ENCODE data around the gene SNX18. TPM values are rescaled to one million over a fixed set of nuclear protein-coding genes. Genes with fewer than 3 reads are reported as not detected.

Gene SNX18
- total and polyA plus RNA-seq, 2 of the 4 experiments (the other 2 are of a cell fraction) = 31.2 to 50.0 TPM

GRCh38 chr5:54579591-54580295 lies 62.2 kb downstream of the SNX18 start:
- Histone ChIP-seq H3K9me3 (ENCODE audit: control insufficient read depth, insufficient read depth, low read length) (no peaks in the 10 kb centered on the region), H3K56ac (ENCODE audit: extremely low read depth, insufficient read depth, low read length) (no peak overlapping the region), H4K5ac (ENCODE audit: low read depth, low read length) (0 out of 2 replicates have a peak overlapping the region, but pooled peaks have one; percentile 30), H3K27ac (ENCODE audit: insufficient read depth, low read length) (peak overlapping the region; percentile 17; the same call in 1 of the 2 replicates), H2AFZ (replicated peaks; ENCODE audit: low read length, poor library complexity) (no peak overlapping the region), H3K14ac (replicated peaks; ENCODE audit: low read depth, low read length) (peak overlapping the region; percentile 11), H3K9ac (ENCODE audit: low read depth, low read length) (no peak overlapping the region), H3K18ac (ENCODE audit: low read depth, low read length) (peak overlapping the region; percentile 86), H3K4ac (ENCODE audit: low read depth, low read length) (peak overlapping the region; percentile 17; the same call in 1 of the 2 replicates), H4K91ac (ENCODE audit: insufficient read depth, low read depth, low read length) (no peak overlapping the region), H3K79me1 (ENCODE audit: low read depth in 1 of 2, low read length in 2 of 2) (0 out of 4 replicates have a peak, but pooled peaks cover 0 to 6% of the 10 kb centered on the region in 2 experiments), H2BK20ac (ENCODE audit: low read depth, low read length) (0 out of 2 replicates have a peak overlapping the region, but pooled peaks have one; percentile 1), H2BK15ac (ENCODE audit: low read depth, low read length) (no peak overlapping the region), H4K20me1 (ENCODE audit: insufficient read depth, low read length) (no peaks in the 10 kb centered on the region), H3K9me1 (ENCODE audit: insufficient read depth, low read length) (peaks cover 7% of the 10 kb centered on the region), H2BK120ac (ENCODE audit: low read depth, low read length) (peak overlapping the region; percentile 30; the same call in 1 of the 2 replicates), H4K8ac (ENCODE audit: low read depth in 2 of 2, low read length in 2 of 2) (0 out of 4 replicates have a peak overlapping the region, but pooled peaks of 1 of the 2 experiments have one; percentile 20), H3K4me1 (ENCODE audit: control insufficient read depth, insufficient read depth, low read length) (peaks cover 16% of the 10 kb centered on the region), H3K27me3 (ENCODE audit: control insufficient read depth, insufficient read depth, low read length) (no peaks in the 10 kb centered on the region), H2BK5ac (ENCODE audit: low read depth, low read length, poor library complexity, severe bottlenecking) (peak overlapping the region; percentile 67), H3K23ac (ENCODE audit: low read depth, low read length) (peak overlapping the region; percentile 0; the same call in 1 of the 2 replicates), H3K4me2 (ENCODE audit: low read depth, low read length) (peak overlapping the region; percentile 40; the same call in 1 of the 2 replicates), H3K36me3 (ENCODE audit: control insufficient read depth, insufficient read depth, low read length) (no peaks in the 10 kb centered on the region), H3K4me3 (ENCODE audit: insufficient read depth, low read depth, low read length) (no peak overlapping the region), H2AK5ac (ENCODE audit: low read depth, low read length) (no peak overlapping the region), H2AK9ac (replicated peaks; ENCODE audit: low read depth, low read length, poor library complexity) (no peak overlapping the region)
- intact Hi-C loops (cut with micrococcal nuclease) = no loop called here
- DNase-seq = peak; percentile 36
- ChIA-PET POLR2A (ENCODE audit: unreplicated experiment) (no interaction called here), CTCF (interaction anchor here (0.5 to 1.0 kb wide), 3 partner anchors 40 to 1457 kb away, joined by 3 to 4 read pairs (median 3); no protein-coding TSS in a partner anchor)
- in situ Hi-C loops (cut with MboI; ENCODE audit: low sequenced_read_pairs) = no loop called here
- TF ChIP-seq USF2 (IDR thresholded peaks at IDR 0.05; ENCODE audit: low read depth, low read length) = no peak
- TF ChIP-seq ELK1 (IDR thresholded peaks at IDR 0.05; ENCODE audit: borderline replicate concordance, low read depth, low read length) = no peak
- TF ChIP-seq CHD1 (IDR thresholded peaks at IDR 0.05; ENCODE audit: low read depth, low read length) = no peak
- TF ChIP-seq RCOR1 (IDR thresholded peaks at IDR 0.05; ENCODE audit: insufficient replicate concordance, low read length) = no peak
- 0 out of 2 replicates have a peak, but pooled peaks have one; percentile 22 for TF ChIP-seq MXI1 (IDR thresholded peaks at IDR 0.05; ENCODE audit: borderline replicate concordance, low read depth, low read length)
- dilution Hi-C loops (cut with HindIII; ENCODE audit: low sequenced_read_pairs, unreplicated experiment) = no loop called here
- no TSS peak for BruUV-seq (replicated peaks)
- peak; percentile 27; the same call in 1 of the 2 replicates for ATAC-seq (ENCODE audit: low read depth)
- no CpG with 5 or more reads among the region's 1 CpG for WGBS, 2 experiments (ENCODE audit: extremely low coverage in 2 of 2, insufficient read length in 1 of 2)
